ENCODE results near the gene AKIRIN2. TPM values are rescaled to one million over a fixed set of nuclear protein-coding genes. Genes with fewer than 3 reads are reported as not detected.

Gene AKIRIN2
- total and polyA plus RNA-seq, 2 donors (not counting 3 experiments of a cell fraction or from before 2014, with no cell fraction given) = 19.0 to 46.4 TPM

- no peak for FAIRE-seq
- H3K4me1 ChIP-seq (ENCODE audit: control insufficient read depth, extremely low read depth, insufficient read depth, low read length) = peaks cover 13% of the 10 kb centered on the region
- dilution Hi-C loops (cut with MboI; ENCODE audit: extremely low pct_ligation_motif_present, low sequenced_read_pairs) (no loop called here), intact Hi-C loops (cut with micrococcal nuclease) (no loop called here)
- TF ChIP-seq MAX (IDR thresholded peaks at IDR 0.05; ENCODE audit: insufficient read depth, insufficient read length) (no peak), JUN (IDR thresholded peaks at IDR 0.05; ENCODE audit: borderline replicate concordance, insufficient read depth, insufficient read length, low read depth) (no peak), GATA2 (IDR thresholded peaks at IDR 0.05; ENCODE audit: insufficient read depth, insufficient read length, low read depth, low read length) (no peak), POLR2A (IDR thresholded peaks at IDR 0.05; ENCODE audit: low read depth, low read length) (no peak), FOS (IDR thresholded peaks at IDR 0.05; ENCODE audit: borderline replicate concordance, insufficient read depth, low read length) (no peak), POLR2AphosphoS5 (IDR thresholded peaks at IDR 0.05; ENCODE audit: insufficient read depth, low read depth, low read length) (no peak), MYC (IDR thresholded peaks at IDR 0.05; ENCODE audit: low read depth, low read length) (no peak), EZH2 (IDR thresholded peaks at IDR 0.05; ENCODE audit: borderline replicate concordance, low read depth, low read length, severe bottlenecking) (no peak)
- TF ChIP-seq, protein P1, sequence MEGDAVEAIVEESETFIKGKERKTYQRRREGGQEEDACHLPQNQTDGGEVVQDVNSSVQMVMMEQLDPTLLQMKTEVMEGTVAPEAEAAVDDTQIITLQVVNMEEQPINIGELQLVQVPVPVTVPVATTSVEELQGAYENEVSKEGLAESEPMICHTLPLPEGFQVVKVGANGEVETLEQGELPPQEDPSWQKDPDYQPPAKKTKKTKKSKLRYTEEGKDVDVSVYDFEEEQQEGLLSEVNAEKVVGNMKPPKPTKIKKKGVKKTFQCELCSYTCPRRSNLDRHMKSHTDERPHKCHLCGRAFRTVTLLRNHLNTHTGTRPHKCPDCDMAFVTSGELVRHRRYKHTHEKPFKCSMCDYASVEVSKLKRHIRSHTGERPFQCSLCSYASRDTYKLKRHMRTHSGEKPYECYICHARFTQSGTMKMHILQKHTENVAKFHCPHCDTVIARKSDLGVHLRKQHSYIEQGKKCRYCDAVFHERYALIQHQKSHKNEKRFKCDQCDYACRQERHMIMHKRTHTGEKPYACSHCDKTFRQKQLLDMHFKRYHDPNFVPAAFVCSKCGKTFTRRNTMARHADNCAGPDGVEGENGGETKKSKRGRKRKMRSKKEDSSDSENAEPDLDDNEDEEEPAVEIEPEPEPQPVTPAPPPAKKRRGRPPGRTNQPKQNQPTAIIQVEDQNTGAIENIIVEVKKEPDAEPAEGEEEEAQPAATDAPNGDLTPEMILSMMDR (IDR thresholded peaks at IDR 0.05; ENCODE audit: extremely low read depth in 1 of 2, insufficient read depth in 1 of 2, low read depth in 1 of 2, low read length in 2 of 2) = no peak
- no peaks in the 10 kb centered on the region for H3K36me3 ChIP-seq (ENCODE audit: control insufficient read depth in 2 of 2, extremely low read depth in 1 of 2, insufficient read depth in 2 of 2, low read length in 2 of 2)
- no peak overlapping the region for H3K4me2 ChIP-seq (ENCODE audit: insufficient read depth, low read length)
- ChIA-PET CTCF (interaction anchor here (1.0 kb wide), 1 partner anchor 162 kb away, joined by 3 read pairs; no protein-coding TSS in a partner anchor), POLR2A (no interaction called here)
- no peak overlapping the region for H3K27ac ChIP-seq (ENCODE audit: insufficient read depth, low read depth, low read length)
- no peaks in the 10 kb centered on the region for H3K9me3 ChIP-seq (replicated peaks; ENCODE audit: control insufficient read depth, insufficient read depth, low read length)
- H3K9ac ChIP-seq (replicated peaks; ENCODE audit: extremely low read depth, insufficient read depth, low read length) = no peak overlapping the region
- no peak overlapping the region for H2AFZ ChIP-seq (ENCODE audit: low read depth, low read length)
- no peaks in the 10 kb centered on the region for H4K20me1 ChIP-seq (replicated peaks; ENCODE audit: control insufficient read depth, extremely low read depth, insufficient read depth, low read length)
- peaks cover 0 to 3% of the 10 kb centered on the region in 2 experiments for H3K27me3 ChIP-seq (ENCODE audit: control insufficient read depth in 2 of 2, insufficient read depth in 2 of 2, low read length in 2 of 2)
- DNase-seq (ENCODE audit: low read depth, low spot score) = no peak
- H3K9me1 ChIP-seq (replicated peaks; ENCODE audit: control insufficient read depth, extremely low read depth, insufficient read depth, low read length) = no peaks in the 10 kb centered on the region
- no peak overlapping the region for H3K4me3 ChIP-seq (replicated peaks in 1 of 3; ENCODE audit: insufficient read depth in 1 of 3, low read depth in 1 of 3, low read length in 3 of 3)
- H3K79me2 ChIP-seq (ENCODE audit: control insufficient read depth, insufficient read depth, low read length) = no peaks in the 10 kb centered on the region
- no TSS peak for BruUV-seq (replicated peaks)
These were observed 26.7 kb upstream of the AKIRIN2 start for GRCh38 chr6:87728706-87729105.

All from endothelial cell of umbilical vein (primary cell).